Measurements from ENCODE around the gene DHPS.

Gene DHPS

DNA sequence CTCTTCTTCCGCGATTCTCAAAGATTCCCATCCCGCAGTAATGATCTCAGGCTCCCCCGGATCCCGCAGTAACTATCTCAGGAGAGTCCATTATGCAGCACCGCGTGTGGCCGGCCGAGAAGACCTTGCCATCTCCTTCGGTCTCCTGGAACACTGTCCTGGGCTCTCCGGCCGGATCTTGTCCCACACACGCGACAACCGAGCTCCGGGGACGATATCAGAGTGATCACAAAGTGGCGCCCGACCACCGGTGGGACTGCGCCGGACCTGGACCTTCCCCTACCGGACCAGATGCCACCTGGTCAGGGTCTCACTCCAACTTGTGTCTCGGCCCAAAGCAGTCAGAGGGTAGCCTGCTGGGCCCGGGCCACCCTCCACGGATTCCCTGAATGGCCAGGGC, 39.2 kb downstream of the DHPS start:
- no peak overlapping the region for H3K4me3 ChIP-seq (ENCODE audit: low read length in 2 of 2)
- H3K9ac ChIP-seq (ENCODE audit: low read depth, low read length, poor library complexity) = no peak overlapping the region
- no peak overlapping the region for H4K8ac ChIP-seq (ENCODE audit: low read depth, low read length)
- H2BK15ac ChIP-seq (ENCODE audit: low read length) = no peak overlapping the region
- DNase-seq (ENCODE audit: low spot score) = no peak
- peaks cover 7 to 11% of the 10 kb centered on the region in 2 donors for H3K9me3 ChIP-seq (replicated peaks in 1 of 2; ENCODE audit: control insufficient read depth in 2 of 2, insufficient read depth in 1 of 2, low read depth in 1 of 2, low read length in 2 of 2)
- peaks cover 0 to 3% of the 10 kb centered on the region in 2 donors for H3K4me1 ChIP-seq (ENCODE audit: control insufficient read depth in 2 of 2, insufficient read depth in 1 of 2, low read depth in 1 of 2, low read length in 2 of 2)
- no peak overlapping the region for H4K91ac ChIP-seq (ENCODE audit: low read depth, low read length, poor library complexity)
- H2BK120ac ChIP-seq (ENCODE audit: low read depth, low read length) = no peak overlapping the region
- no peak overlapping the region for H3K14ac ChIP-seq (ENCODE audit: low read length)
- H2BK12ac ChIP-seq (ENCODE audit: low read length) = peak overlapping the region; percentile 58
- no peaks in the 10 kb centered on the region for H3K27me3 ChIP-seq (ENCODE audit: control insufficient read depth in 3 of 3, insufficient read depth in 3 of 3, low read depth in 1 of 3, low read length in 3 of 3)
- no peak overlapping the region for H3K4ac ChIP-seq (ENCODE audit: low read length)
- WGBS, 2 donors (ENCODE audit: extremely low coverage in 2 of 2, insufficient read length in 2 of 2, insufficient replicate concordance in 1 of 2) = no CpG with 5 or more reads among the region's 26 CpGs
- H3K18ac ChIP-seq (ENCODE audit: low read length) = no peak overlapping the region
- H3K27ac ChIP-seq (replicated peaks; ENCODE audit: low read length) = no peak overlapping the region
- no peak overlapping the region for H3K4me2 ChIP-seq (ENCODE audit: insufficient read depth, low read length, poor library complexity, severe bottlenecking)
- H3K79me1 ChIP-seq (ENCODE audit: low read depth, low read length) = no peaks in the 10 kb centered on the region
- no peak overlapping the region for H3K23ac ChIP-seq (ENCODE audit: low read depth, low read length, poor library complexity)
- H2BK5ac ChIP-seq (ENCODE audit: low read length) = no peak overlapping the region
- H2AK5ac ChIP-seq (ENCODE audit: low read depth, low read length) = peak overlapping the region; percentile 21
- peaks cover 0 to 3% of the 10 kb centered on the region in 2 donors for H3K36me3 ChIP-seq (replicated peaks in 1 of 2; ENCODE audit: control insufficient read depth in 2 of 2, insufficient read depth in 2 of 2, low read length in 2 of 2)
- no peak overlapping the region for H2AFZ ChIP-seq (ENCODE audit: low read length)

DNA sequence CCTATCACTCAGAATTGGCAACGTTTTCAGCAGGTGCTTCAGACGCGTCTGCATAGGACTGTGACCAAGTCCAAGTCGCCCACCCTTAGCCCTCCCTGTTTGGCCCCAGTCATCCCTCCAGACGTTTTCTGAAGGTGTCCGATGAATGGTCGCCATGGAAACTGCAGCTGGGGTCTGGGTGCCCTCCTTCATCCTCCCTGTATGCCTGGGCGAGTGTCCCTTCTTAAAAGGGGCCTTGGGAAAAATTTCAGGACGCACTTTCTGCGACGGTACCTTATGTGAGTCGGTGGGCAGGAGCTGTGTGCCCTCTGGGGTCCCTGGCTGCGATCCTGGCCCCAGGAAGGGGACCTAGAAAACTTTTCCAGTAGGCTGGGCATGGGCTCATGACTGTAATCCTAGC, 40.2 kb downstream of the DHPS start:
- no peak overlapping the region for H3K9ac ChIP-seq (ENCODE audit: low read depth, low read length, poor library complexity)
- no peaks in the 10 kb centered on the region for H3K27me3 ChIP-seq (ENCODE audit: control insufficient read depth in 3 of 3, insufficient read depth in 3 of 3, low read depth in 1 of 3, low read length in 3 of 3)
- H2BK120ac ChIP-seq (ENCODE audit: low read depth, low read length) = no peak overlapping the region
- H2AK5ac ChIP-seq (ENCODE audit: low read depth, low read length) = no peak overlapping the region
- H3K4me2 ChIP-seq (ENCODE audit: insufficient read depth, low read length, poor library complexity, severe bottlenecking) = no peak overlapping the region
- no peak overlapping the region for H4K8ac ChIP-seq (ENCODE audit: low read depth, low read length)
- H2BK5ac ChIP-seq (ENCODE audit: low read length) = no peak overlapping the region
- no peak overlapping the region for H3K27ac ChIP-seq (replicated peaks; ENCODE audit: low read length)
- no CpG with 5 or more reads among the region's 13 CpGs for WGBS, 2 donors (ENCODE audit: extremely low coverage in 2 of 2, insufficient read length in 2 of 2, insufficient replicate concordance in 1 of 2)
- no peak for DNase-seq (ENCODE audit: low spot score)
- no peak overlapping the region for H3K14ac ChIP-seq (ENCODE audit: low read length)
- no peak overlapping the region for H3K18ac ChIP-seq (ENCODE audit: low read length)
- H3K4me3 ChIP-seq (ENCODE audit: low read length in 2 of 2) = no peak overlapping the region
- H3K4me1 ChIP-seq (ENCODE audit: control insufficient read depth in 2 of 2, insufficient read depth in 1 of 2, low read depth in 1 of 2, low read length in 2 of 2) = peaks cover 0 to 3% of the 10 kb centered on the region in 2 donors
- peaks cover 7 to 11% of the 10 kb centered on the region in 2 donors for H3K9me3 ChIP-seq (replicated peaks in 1 of 2; ENCODE audit: control insufficient read depth in 2 of 2, insufficient read depth in 1 of 2, low read depth in 1 of 2, low read length in 2 of 2)
- no peak overlapping the region for H2BK12ac ChIP-seq (ENCODE audit: low read length)
- no peak overlapping the region for H3K23ac ChIP-seq (ENCODE audit: low read depth, low read length, poor library complexity)
- H3K36me3 ChIP-seq (replicated peaks in 1 of 2; ENCODE audit: control insufficient read depth in 2 of 2, insufficient read depth in 2 of 2, low read length in 2 of 2) = no peaks in the 10 kb centered on the region
- H3K79me1 ChIP-seq (ENCODE audit: low read depth, low read length) = no peaks in the 10 kb centered on the region
- H2BK15ac ChIP-seq (ENCODE audit: low read length) = no peak overlapping the region
- no peak overlapping the region for H4K91ac ChIP-seq (ENCODE audit: low read depth, low read length, poor library complexity)
- no peak overlapping the region for H3K4ac ChIP-seq (ENCODE audit: low read length)
- no peak overlapping the region for H2AFZ ChIP-seq (ENCODE audit: low read length)

DNA sequence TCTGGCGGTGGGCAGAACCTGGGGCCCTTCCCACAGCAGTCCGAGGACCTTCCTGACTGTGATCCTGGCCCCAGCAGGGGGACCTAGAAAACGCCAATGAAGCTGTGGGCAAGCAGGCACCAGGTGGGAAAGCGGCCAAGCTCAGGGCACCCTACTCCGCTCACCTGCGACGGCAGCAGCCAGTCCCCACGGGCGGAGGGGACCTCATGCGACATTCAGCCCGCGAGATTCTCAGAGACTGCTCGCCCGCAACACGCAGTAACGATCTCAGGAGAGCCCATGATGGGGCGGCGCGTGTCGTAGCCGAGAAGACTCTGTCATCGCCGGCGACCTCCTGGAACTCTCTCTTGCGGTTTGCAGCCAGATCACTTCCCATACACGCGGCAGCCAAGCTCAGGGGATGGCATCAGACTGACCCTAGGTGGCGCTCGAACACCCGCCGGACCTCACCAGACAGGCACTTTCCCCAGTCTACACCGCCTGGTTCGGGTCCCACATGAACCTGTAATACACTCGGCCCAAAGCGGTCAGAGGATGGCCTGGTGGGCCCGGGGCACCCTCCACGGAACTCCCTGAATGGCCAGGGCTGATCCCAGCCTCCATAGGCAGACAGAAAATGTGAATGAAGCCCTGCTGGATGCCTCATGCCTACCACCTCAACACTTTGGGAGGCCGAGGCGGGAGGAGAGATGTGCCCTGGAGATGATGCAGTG, 41.6 kb downstream of the DHPS start:
- no peaks in the 10 kb centered on the region for H3K79me1 ChIP-seq (ENCODE audit: low read depth, low read length)
- H3K36me3 ChIP-seq (replicated peaks in 1 of 2; ENCODE audit: control insufficient read depth in 2 of 2, insufficient read depth in 2 of 2, low read length in 2 of 2) = no peaks in the 10 kb centered on the region
- peak overlapping the region; percentile 88 for H2AFZ ChIP-seq (ENCODE audit: low read length)
- peak overlapping the region; percentile 75 for H3K23ac ChIP-seq (ENCODE audit: low read depth, low read length, poor library complexity)
- H3K27ac ChIP-seq (replicated peaks; ENCODE audit: low read length) = no peak overlapping the region
- H2BK5ac ChIP-seq (ENCODE audit: low read length) = peak overlapping the region; percentile 11
- WGBS, 2 donors (ENCODE audit: extremely low coverage in 2 of 2, insufficient read length in 2 of 2, insufficient replicate concordance in 1 of 2) = no CpG with 5 or more reads among the region's 39 CpGs
- H3K14ac ChIP-seq (ENCODE audit: low read length) = peak overlapping the region; percentile 94
- peaks cover 0 to 3% of the 10 kb centered on the region in 2 donors for H3K4me1 ChIP-seq (ENCODE audit: control insufficient read depth in 2 of 2, insufficient read depth in 1 of 2, low read depth in 1 of 2, low read length in 2 of 2)
- peak overlapping the region; percentile 52 for H3K4me2 ChIP-seq (ENCODE audit: insufficient read depth, low read length, poor library complexity, severe bottlenecking)
- no peak overlapping the region for H2BK15ac ChIP-seq (ENCODE audit: low read length)
- peak overlapping the region; percentile 50 for H3K9ac ChIP-seq (ENCODE audit: low read depth, low read length, poor library complexity)
- no peak overlapping the region for H2BK120ac ChIP-seq (ENCODE audit: low read depth, low read length)
- peaks cover 7 to 11% of the 10 kb centered on the region in 2 donors for H3K9me3 ChIP-seq (replicated peaks in 1 of 2; ENCODE audit: control insufficient read depth in 2 of 2, insufficient read depth in 1 of 2, low read depth in 1 of 2, low read length in 2 of 2)
- H3K4me3 ChIP-seq (ENCODE audit: low read length in 2 of 2) = peak overlapping the region in 1 of 2 donors; percentile 8
- peak overlapping the region; percentile 84 for H2AK5ac ChIP-seq (ENCODE audit: low read depth, low read length)
- H3K27me3 ChIP-seq (ENCODE audit: control insufficient read depth in 3 of 3, insufficient read depth in 3 of 3, low read depth in 1 of 3, low read length in 3 of 3) = no peaks in the 10 kb centered on the region
- no peak overlapping the region for H4K8ac ChIP-seq (ENCODE audit: low read depth, low read length)
- H4K91ac ChIP-seq (ENCODE audit: low read depth, low read length, poor library complexity) = no peak overlapping the region
- no peak overlapping the region for H3K4ac ChIP-seq (ENCODE audit: low read length)
- no peak overlapping the region for H2BK12ac ChIP-seq (ENCODE audit: low read length)
- peak; percentile 57 for DNase-seq (ENCODE audit: low spot score)
- peak overlapping the region; percentile 69 for H3K18ac ChIP-seq (ENCODE audit: low read length)

DNA sequence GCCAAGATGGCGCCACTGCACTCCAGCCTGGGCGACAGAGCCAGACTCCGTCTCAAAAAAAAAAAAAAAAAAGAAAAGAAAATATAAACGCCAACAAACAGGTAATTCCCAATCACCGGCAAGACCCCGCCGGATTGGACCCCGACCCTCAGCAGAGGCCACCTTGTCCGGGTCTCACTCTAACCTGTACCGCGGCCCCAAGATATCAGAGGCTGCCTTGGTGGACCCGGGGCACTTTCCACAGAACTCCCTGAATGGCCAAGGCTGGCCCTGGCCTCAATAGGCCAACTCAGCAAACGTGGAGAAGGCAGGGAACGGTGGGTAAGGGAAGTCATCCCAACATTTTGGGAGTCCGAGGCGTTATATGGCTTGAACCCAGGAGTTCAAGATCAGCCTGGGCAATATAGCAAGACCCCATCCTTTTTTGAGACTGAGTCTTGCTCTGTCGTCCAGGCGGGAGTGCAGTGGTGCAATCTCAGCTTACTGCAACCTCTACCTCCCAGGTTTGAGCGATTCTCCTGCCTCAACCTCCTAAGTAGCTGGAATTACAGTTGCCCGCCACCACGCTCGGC, 43.0 kb downstream of the DHPS start:
- no peak overlapping the region for H2BK5ac ChIP-seq (ENCODE audit: low read length)
- H2AFZ ChIP-seq (ENCODE audit: low read length) = no peak overlapping the region
- no peak overlapping the region for H2BK12ac ChIP-seq (ENCODE audit: low read length)
- no peak overlapping the region for H4K91ac ChIP-seq (ENCODE audit: low read depth, low read length, poor library complexity)
- no peak overlapping the region for H3K23ac ChIP-seq (ENCODE audit: low read depth, low read length, poor library complexity)
- no peak overlapping the region for H3K18ac ChIP-seq (ENCODE audit: low read length)
- H3K36me3 ChIP-seq (replicated peaks in 1 of 2; ENCODE audit: control insufficient read depth in 2 of 2, insufficient read depth in 2 of 2, low read length in 2 of 2) = no peaks in the 10 kb centered on the region
- no peak overlapping the region for H2BK120ac ChIP-seq (ENCODE audit: low read depth, low read length)
- H3K9me3 ChIP-seq (replicated peaks in 1 of 2; ENCODE audit: control insufficient read depth in 2 of 2, insufficient read depth in 1 of 2, low read depth in 1 of 2, low read length in 2 of 2) = peaks cover 7 to 11% of the 10 kb centered on the region in 2 donors
- no peak overlapping the region for H3K4me2 ChIP-seq (ENCODE audit: insufficient read depth, low read length, poor library complexity, severe bottlenecking)
- no peaks in the 10 kb centered on the region for H3K27me3 ChIP-seq (ENCODE audit: control insufficient read depth in 3 of 3, insufficient read depth in 3 of 3, low read depth in 1 of 3, low read length in 3 of 3)
- H3K14ac ChIP-seq (ENCODE audit: low read length) = no peak overlapping the region
- no peak overlapping the region for H3K9ac ChIP-seq (ENCODE audit: low read depth, low read length, poor library complexity)
- no peak overlapping the region for H2AK5ac ChIP-seq (ENCODE audit: low read depth, low read length)
- H3K4ac ChIP-seq (ENCODE audit: low read length) = no peak overlapping the region
- WGBS, 2 donors (ENCODE audit: extremely low coverage in 2 of 2, insufficient read length in 2 of 2, insufficient replicate concordance in 1 of 2) = no CpG with 5 or more reads among the region's 22 CpGs
- no peak overlapping the region for H3K27ac ChIP-seq (replicated peaks; ENCODE audit: low read length)
- H4K8ac ChIP-seq (ENCODE audit: low read depth, low read length) = no peak overlapping the region
- no peak for DNase-seq (ENCODE audit: low spot score)
- no peaks in the 10 kb centered on the region for H3K79me1 ChIP-seq (ENCODE audit: low read depth, low read length)
- H3K4me1 ChIP-seq (ENCODE audit: control insufficient read depth in 2 of 2, insufficient read depth in 1 of 2, low read depth in 1 of 2, low read length in 2 of 2) = peaks cover 0 to 3% of the 10 kb centered on the region in 2 donors
- no peak overlapping the region for H3K4me3 ChIP-seq (ENCODE audit: low read length in 2 of 2)
- no peak overlapping the region for H2BK15ac ChIP-seq (ENCODE audit: low read length)
